Measurements from ENCODE around the gene TTC9. TPM values are rescaled to one million over a fixed set of nuclear protein-coding genes. Genes with fewer than 3 reads are reported as not detected.

The TTC9 gene
- total RNA-seq, 1 donor, result 0.36 TPM

DNA sequence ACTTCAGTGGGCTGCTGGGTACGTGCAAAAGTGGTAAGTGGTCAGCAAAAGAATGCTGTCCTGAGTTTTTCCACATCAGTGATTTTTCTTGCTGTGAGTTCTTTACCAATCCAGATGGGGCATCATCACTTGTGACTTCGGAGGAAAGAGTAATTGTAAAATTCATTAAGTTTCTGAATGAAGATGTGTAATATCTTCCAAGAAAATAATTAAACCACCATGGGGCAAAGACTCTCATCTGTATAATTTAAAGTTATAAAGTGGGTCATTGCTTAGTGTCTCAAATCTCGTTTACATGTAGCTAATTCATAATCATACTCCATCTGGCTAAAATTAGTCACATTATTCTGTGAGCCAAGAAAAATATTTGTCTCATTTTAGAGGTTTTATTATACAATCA lies 30.5 kb upstream of the TTC9 start:
- Histone ChIP-seq H3K36me3 (ENCODE audit: insufficient read depth, low read length) (no peaks in the 10 kb centered on the region), H3K4me3 (ENCODE audit: insufficient read depth, low read length) (no peak overlapping the region), H3K4me2 (ENCODE audit: insufficient read depth, low read length) (no peak overlapping the region), H3K27me3 (ENCODE audit: insufficient read depth, low read length) (peaks cover 12% of the 10 kb centered on the region), H4K20me1 (ENCODE audit: insufficient read depth, low read length) (no peaks in the 10 kb centered on the region), H3K27ac (ENCODE audit: low read depth, low read length) (no peak overlapping the region), H2AFZ (ENCODE audit: low read length) (no peak overlapping the region), H3K4me1 (ENCODE audit: insufficient read depth, low read length) (no peaks in the 10 kb centered on the region), H3K9me3 (ENCODE audit: low read depth, low read length) (no peaks in the 10 kb centered on the region), H3K79me2 (ENCODE audit: insufficient read depth, low read length) (no peaks in the 10 kb centered on the region)
- DNase-seq (ENCODE audit: insufficient read length, low spot score, missing footprints), result no peak
- TF ChIP-seq, protein P1, sequence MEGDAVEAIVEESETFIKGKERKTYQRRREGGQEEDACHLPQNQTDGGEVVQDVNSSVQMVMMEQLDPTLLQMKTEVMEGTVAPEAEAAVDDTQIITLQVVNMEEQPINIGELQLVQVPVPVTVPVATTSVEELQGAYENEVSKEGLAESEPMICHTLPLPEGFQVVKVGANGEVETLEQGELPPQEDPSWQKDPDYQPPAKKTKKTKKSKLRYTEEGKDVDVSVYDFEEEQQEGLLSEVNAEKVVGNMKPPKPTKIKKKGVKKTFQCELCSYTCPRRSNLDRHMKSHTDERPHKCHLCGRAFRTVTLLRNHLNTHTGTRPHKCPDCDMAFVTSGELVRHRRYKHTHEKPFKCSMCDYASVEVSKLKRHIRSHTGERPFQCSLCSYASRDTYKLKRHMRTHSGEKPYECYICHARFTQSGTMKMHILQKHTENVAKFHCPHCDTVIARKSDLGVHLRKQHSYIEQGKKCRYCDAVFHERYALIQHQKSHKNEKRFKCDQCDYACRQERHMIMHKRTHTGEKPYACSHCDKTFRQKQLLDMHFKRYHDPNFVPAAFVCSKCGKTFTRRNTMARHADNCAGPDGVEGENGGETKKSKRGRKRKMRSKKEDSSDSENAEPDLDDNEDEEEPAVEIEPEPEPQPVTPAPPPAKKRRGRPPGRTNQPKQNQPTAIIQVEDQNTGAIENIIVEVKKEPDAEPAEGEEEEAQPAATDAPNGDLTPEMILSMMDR (IDR thresholded peaks at IDR 0.05; ENCODE audit: extremely low read depth, low read depth, low read length), result no peak

DNA sequence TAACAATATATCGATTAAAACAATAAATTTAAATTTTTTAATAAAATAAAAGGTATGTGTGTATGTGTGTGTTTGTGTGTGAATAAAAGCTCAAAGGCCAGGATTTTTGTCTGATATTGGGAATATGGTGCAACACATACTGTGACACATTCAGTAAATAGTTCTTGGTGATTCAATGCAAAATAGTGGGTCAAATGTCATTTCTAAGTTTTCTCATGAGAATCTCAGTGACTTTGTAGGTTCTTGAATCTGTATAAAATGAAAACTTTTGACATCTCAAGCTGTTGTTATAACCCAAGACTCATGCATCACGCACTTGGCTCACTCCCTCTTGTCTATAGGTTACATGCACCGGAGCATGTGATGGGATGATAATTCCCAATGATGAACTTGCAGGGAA lies 25.1 kb upstream of the TTC9 start:
- Histone ChIP-seq H3K4me3 (ENCODE audit: insufficient read depth, low read length) (no peak overlapping the region), H3K4me1 (ENCODE audit: insufficient read depth, low read length) (no peaks in the 10 kb centered on the region), H2AFZ (ENCODE audit: low read length) (no peak overlapping the region), H3K27ac (ENCODE audit: low read depth, low read length) (no peak overlapping the region), H3K79me2 (ENCODE audit: insufficient read depth, low read length) (no peaks in the 10 kb centered on the region), H3K4me2 (ENCODE audit: insufficient read depth, low read length) (no peak overlapping the region), H3K9me3 (ENCODE audit: low read depth, low read length) (no peaks in the 10 kb centered on the region), H3K27me3 (ENCODE audit: insufficient read depth, low read length) (peaks cover 2% of the 10 kb centered on the region), H4K20me1 (ENCODE audit: insufficient read depth, low read length) (no peaks in the 10 kb centered on the region), H3K36me3 (ENCODE audit: insufficient read depth, low read length) (no peaks in the 10 kb centered on the region)
- TF ChIP-seq, protein P1 (IDR thresholded peaks at IDR 0.05; ENCODE audit: extremely low read depth, low read depth, low read length), result no peak
- no peak for DNase-seq (ENCODE audit: insufficient read length, low spot score, missing footprints)

DNA sequence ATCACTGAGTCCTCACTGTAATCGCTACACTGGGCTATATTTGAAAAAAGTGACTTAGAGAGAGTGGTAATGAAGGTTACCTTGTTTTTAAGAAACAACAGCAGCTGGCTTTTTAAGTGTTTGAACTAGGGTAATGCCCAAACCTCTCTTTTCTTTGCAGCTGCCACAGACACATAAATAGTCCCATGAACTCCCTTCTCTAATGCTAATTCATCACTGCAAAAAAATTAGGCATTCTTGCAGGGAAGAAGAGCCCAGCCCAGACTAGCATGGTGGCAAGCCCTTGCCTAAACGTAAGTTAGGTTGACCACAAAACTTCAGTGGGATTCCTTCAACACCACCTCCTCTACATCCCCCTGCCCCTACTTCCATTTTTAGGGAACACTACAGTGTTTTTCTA lies 23.4 kb upstream of the TTC9 start:
- no peak overlapping the region for H3K4me3 ChIP-seq (ENCODE audit: insufficient read depth, low read length)
- H2AFZ ChIP-seq (ENCODE audit: low read length), result no peak overlapping the region
- no peaks in the 10 kb centered on the region for H4K20me1 ChIP-seq (ENCODE audit: insufficient read depth, low read length)
- no peak for DNase-seq (ENCODE audit: insufficient read length, low spot score, missing footprints)
- no peaks in the 10 kb centered on the region for H3K36me3 ChIP-seq (ENCODE audit: insufficient read depth, low read length)
- H3K9me3 ChIP-seq (ENCODE audit: low read depth, low read length), result no peaks in the 10 kb centered on the region
- no peak overlapping the region for H3K4me2 ChIP-seq (ENCODE audit: insufficient read depth, low read length)
- TF ChIP-seq, protein P1 (IDR thresholded peaks at IDR 0.05; ENCODE audit: extremely low read depth, low read depth, low read length), result no peak
- no peaks in the 10 kb centered on the region for H3K79me2 ChIP-seq (ENCODE audit: insufficient read depth, low read length)
- no peaks in the 10 kb centered on the region for H3K4me1 ChIP-seq (ENCODE audit: insufficient read depth, low read length)
- H3K27ac ChIP-seq (ENCODE audit: low read depth, low read length), result no peak overlapping the region
- H3K27me3 ChIP-seq (ENCODE audit: insufficient read depth, low read length), result peaks cover 2% of the 10 kb centered on the region

DNA sequence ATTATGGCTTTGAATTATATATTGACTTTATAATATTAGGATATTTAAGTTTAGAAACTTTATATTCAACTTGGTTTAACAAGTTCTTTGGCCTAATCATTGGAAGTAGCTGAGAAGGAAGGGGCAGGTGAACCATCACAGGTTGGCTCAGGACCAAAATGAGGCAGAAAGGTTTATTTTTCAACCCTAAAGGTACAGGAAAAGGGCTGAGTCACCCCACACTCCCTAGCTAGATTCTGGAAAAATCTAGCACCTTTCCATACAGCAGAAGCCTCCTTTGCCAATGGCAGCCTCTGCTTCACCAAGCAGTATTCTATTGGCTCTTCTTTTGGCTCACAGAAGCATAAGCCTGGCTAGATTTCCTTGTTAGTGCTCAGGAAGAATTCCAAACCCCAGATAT lies 22.0 kb upstream of the TTC9 start:
- Histone ChIP-seq H3K27me3 (ENCODE audit: insufficient read depth, low read length) (peaks cover 6% of the 10 kb centered on the region), H2AFZ (ENCODE audit: low read length) (no peak overlapping the region), H4K20me1 (ENCODE audit: insufficient read depth, low read length) (no peaks in the 10 kb centered on the region)

More for the DNA sequence above, 22.0 kb upstream of the TTC9 start:
- TF ChIP-seq, protein P1 (IDR thresholded peaks at IDR 0.05; ENCODE audit: extremely low read depth, low read depth, low read length), result no peak
- Histone ChIP-seq H3K79me2 (ENCODE audit: insufficient read depth, low read length) (no peaks in the 10 kb centered on the region), H3K4me1 (ENCODE audit: insufficient read depth, low read length) (no peaks in the 10 kb centered on the region), H3K4me3 (ENCODE audit: insufficient read depth, low read length) (no peak overlapping the region), H3K4me2 (ENCODE audit: insufficient read depth, low read length) (no peak overlapping the region), H3K27ac (ENCODE audit: low read depth, low read length) (no peak overlapping the region), H3K9me3 (ENCODE audit: low read depth, low read length) (no peaks in the 10 kb centered on the region), H3K36me3 (ENCODE audit: insufficient read depth, low read length) (no peaks in the 10 kb centered on the region)
- DNase-seq (ENCODE audit: insufficient read length, low spot score, missing footprints), result no peak

Data from osteoblast (primary cell).